ENCODE measurements around the gene TRABD2B.

TRABD2B gene

DNA sequence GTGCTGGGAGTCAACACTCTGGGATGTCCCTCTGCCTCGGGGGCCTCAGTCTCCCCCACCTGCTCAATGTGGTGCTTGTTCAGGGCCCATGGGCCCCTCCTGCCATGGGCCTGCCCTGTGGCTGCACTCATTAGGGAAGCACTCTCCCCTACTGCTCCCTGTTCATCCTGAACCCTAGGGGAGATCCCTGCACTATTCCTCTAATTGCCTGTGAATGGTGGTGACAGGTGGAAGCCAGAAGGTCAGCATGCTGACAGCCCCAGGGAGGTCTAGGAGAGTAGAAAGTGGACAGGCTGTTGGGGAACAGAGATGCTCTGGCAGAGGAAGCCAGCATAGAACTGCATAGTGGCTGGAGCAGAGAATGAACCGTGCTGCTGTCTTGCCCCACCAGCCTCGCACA, 217.6 kb downstream of the TRABD2B start:
- FAIRE-seq (no peak), DNase-seq (ENCODE audit: low spot score) (no peak)

DNA sequence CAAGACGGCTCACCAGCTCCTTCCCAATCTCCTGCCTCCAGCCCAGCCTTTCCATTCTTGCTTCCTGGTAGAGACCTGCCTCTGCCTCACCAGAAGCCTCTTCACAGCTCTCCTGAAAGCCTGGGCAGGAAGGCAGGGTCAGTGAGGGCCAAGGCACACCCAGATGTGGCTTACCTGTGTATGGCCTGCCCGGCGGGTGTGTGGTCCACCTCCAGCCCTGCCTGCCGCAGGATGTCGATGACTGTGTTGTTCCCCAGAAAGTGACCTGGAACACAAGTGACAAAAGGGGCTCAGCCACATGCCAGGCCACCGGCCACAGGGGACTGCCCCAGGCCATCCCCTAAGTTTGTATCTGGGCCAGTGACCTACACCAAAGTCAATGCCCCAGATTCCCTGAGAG, 218.9 kb downstream of the TRABD2B start:
- FAIRE-seq, result no peak
- no peak for DNase-seq (ENCODE audit: low spot score)

DNA sequence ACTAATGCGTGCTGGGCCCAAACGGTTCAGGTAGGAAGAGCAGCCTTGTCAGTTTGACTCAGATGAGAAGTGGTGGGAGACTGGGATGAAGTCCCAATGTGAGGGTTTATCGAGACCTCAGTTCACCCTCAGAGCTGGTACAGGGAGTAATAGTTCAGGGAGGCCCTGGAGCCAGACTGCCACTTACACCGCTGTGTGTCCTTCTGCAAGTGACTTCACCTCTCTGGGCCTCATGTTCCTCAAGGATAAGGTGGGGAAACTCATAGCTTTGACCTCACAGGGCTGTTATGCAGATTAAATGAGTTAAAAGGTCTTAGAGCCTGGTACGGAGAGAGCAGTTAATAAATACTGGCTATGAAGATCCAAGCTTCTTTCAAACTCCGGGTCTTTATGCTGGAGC, 219.9 kb downstream of the TRABD2B start:
- DNase-seq (ENCODE audit: low spot score) (no peak), FAIRE-seq (no peak)

DNA sequence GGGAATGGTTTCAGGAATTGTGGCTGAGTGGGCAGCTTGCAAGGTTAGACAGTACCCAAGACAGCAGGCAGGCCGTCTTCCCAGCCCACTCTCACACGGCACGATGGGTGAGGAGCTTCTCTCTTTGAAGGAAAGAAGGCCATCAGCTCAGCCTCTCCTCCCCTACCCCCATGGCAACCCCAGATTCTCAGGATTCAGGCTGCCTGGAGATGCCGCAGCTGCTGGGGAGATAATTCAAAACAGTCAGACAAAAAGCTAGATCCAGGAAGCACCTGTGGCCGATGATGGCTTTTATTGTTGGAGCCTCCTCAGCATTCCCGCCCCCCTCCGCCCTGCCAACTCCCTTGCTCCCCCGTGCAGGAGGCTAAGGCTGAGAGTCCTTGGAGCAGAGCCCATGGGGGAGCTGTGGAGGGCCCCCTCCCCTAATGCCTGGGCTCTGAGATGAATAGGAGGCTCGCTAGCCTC, 220.5 kb downstream of the TRABD2B start:
- no peak for FAIRE-seq
- no peak for DNase-seq (ENCODE audit: low spot score)

DNA sequence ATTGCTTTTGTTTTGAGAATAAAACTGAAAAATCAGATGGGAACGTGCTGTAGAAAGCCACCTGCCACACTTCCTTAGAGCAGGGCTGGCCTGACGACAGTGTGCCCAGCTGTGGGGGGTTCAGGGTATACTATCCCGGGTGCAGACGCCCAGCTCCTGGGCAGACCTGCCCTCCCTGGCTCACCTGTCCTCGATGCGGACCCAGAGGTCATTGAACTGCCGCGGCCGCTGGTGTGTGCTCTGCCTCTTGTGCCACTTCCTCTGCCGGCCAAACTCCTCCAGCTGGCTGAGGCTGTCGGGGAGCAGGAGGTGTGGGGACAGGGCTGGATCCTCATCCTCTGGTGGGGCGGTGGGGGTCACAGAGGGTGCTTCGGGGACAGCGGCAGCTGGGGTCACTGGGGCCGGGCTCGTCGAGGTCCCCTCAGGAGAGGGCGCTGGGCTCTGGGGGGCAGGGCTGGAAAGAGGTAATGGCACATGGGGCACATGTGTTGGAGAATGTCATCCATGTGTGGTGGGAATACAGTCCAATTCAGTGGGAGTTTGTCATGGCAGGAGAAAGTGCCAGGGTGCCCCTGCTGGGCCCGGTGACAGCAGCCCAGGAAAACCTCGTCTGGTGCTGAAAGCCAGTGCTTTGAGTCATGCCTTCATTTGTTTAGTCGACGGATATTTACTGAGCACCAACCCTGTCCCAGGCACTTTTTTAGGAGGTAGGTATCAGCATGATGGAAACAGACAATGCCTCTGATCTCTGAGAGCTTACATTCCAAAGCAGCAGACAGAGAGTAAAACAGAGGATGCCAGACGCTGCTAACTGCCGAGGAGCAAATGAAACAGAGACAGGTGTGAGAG, 222.0 kb downstream of the TRABD2B start:
- no peak for FAIRE-seq

DNA sequence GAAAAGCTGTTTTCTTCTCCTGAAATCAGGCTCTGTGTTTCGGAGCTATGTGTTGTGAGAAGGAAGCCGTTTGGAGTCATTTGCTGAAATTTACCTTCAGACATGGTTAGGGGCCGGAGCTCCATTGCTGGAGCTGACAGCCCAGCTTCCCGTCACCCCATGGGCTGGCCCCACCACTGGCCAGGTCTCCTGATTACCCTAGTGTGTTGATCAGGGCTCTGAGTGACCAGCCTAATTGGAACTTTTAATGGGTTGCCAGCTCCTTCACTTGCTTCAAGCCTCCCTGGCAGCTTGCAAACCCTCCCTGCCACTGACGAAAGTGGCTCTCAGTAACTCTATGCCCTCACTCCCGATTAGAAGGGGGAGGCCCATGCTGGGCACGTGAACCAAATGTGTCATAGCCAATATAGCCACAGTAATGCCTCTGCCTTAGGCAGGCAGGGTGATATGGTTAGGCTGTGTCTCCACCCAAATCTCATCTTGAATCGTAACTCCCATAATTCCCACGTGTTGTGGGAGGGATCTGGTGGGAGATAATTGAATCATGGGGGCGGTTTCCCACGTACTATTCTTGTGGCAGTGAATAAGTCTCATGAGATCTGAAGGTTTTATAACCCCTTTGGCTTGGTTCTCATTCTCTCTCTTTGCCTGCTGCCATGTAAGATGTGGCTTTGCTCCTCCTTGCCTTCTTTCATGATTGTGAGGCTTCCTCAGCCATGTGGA, 224.1 kb downstream of the TRABD2B start:
- DNase-seq (ENCODE audit: low spot score), result no peak
- no peak for FAIRE-seq

More for the DNA sequence above, 222.0 kb downstream of the TRABD2B start:
- no peak for DNase-seq (ENCODE audit: low spot score)

DNA sequence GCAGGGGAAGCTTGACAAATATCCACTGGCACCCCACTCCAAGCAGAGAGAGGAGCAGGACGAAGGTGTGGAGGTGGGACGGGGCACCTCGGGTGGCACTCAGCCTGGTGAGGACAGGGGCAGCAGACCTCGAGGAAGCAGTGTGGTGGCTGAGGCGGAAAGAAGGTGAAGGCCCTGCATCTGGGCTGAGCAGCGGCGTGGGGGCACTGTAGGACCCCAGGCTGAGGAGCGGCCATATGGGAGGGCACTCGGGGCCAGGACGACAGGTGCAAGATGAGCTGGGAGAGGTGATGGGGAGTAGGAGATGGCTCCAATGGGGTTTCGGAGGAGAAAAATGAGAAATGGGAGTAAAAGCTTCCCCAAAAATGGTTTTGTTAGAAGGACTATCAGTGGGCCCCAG, 224.9 kb downstream of the TRABD2B start:
- no peak for DNase-seq (ENCODE audit: low spot score)
- FAIRE-seq, result no peak

DNA sequence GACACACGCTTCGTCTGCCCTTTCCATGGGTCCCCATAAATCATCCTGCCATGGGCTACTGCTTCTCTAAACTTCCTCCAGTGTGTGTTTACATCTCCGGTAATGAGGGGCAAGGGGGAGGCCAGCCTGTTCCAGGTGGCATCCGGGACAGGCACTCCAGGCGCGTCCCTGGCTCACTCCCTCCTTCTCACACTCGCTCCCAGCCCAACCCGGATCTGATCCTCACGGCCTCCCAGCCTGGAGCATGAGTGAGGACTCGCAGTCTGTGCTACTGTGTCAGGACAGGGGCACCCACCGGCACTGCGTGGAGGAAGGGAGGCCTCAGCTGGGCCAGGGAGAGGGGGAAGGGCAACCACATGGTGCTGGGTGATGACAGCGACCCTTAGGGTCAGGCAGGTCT, 225.4 kb downstream of the TRABD2B start:
- DNase-seq (ENCODE audit: low spot score) (no peak), FAIRE-seq (no peak)

DNA sequence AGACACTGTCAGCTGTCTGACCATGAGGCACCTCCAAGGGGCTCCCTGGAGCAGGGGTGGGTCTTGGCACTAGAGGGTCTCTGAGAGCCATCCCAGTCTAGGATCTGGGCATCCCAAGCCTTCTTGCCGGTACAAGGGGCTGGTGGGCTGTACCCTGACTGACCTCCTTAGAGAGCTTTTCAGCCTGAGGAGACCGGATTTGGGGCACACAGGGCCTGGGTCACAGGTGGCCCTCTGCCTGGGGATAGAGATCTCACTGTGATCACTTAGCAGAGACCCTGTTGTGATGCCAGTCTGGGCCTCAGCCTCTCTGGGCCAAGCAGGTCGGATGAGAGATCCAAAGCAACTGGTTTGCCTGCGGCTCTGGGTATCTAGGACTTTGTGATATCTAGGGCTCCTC, 227.2 kb downstream of the TRABD2B start:
- no peak for DNase-seq (ENCODE audit: low spot score)
- no peak for FAIRE-seq

DNA sequence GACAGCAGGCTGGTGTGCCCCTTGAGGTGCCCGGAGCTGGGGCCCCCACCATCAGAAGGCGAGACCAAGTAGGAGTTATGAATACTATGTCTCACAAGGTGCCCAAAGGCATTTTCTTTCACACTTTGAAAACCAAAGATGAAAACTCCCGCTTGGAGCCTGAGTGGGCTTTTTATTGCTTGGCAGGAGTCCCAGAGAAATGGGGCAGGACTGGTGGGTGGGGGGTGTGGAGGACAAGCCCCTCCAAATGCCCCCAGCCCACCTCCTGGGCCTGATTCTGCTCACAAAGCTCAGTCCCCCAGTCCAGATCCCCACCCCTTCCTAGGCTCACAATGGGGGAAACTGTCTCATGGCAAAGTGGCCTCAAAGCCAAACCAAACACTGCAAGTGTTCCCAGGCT, 227.9 kb downstream of the TRABD2B start:
- FAIRE-seq (no peak), DNase-seq (ENCODE audit: low spot score) (no peak)

DNA sequence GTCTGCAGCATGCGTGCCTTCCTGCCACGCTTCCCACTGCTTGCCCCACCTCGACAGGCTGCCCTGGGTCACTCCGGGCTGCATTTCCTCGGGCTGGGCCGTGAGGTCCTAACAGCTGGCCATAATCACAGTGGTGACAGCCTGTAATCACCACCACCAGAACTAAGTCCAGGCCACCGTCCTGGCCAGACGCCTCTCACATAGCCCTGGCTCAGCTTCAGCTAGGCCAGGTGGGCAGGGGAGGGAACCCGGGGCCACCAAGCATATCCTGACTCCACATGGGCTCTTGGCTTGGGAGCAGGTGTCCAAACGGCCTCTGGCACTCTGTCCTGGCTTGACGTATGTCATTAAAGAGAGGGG, 229.5 kb downstream of the TRABD2B start:
- DNase-seq (ENCODE audit: low spot score), result no peak
- FAIRE-seq, result no peak

DNA sequence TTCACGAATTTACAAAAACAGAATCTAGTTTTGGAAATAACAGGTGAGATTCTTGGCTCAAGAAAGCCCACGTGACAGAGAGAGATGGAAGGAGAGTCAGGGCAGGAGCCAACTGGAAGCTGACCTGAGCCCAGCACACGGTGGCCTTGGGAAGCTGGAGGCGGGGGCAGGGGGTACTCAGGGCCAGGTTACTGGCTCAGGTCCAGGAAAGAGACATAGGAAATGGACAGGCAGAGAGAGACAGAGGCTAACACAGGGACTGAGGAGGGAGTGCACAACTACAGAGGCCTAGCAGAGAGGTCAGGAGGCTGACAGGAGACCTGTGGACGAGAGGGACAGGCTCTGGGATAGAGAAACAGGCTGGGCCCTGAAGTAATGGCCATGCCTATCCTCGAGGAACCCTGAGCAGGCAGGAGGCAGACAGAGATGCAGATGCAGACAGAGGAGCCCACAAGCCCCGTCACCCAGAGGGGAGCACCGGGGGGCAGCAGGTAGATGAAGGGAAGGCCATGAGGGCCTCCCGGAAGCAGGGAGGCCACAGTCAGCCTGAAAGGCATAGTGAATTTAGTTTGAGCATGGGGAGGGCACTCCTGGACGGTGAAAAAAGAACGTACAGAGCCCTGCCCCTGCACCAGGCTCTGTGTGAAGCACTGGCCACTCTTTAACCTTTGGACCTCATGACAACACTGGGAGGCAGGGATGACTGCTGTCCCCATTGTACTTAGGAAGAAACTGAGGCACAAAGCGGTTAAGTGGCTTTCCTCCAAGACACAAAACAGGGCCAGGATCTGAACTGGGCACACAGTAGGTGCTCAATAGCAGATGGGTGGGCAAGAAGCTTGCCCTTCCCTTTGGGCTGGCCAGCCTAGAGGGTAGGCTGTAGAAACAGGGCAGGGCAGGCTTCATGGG, 230.1 kb downstream of the TRABD2B start:
- DNase-seq (ENCODE audit: low spot score) (no peak), FAIRE-seq (no peak)

DNA sequence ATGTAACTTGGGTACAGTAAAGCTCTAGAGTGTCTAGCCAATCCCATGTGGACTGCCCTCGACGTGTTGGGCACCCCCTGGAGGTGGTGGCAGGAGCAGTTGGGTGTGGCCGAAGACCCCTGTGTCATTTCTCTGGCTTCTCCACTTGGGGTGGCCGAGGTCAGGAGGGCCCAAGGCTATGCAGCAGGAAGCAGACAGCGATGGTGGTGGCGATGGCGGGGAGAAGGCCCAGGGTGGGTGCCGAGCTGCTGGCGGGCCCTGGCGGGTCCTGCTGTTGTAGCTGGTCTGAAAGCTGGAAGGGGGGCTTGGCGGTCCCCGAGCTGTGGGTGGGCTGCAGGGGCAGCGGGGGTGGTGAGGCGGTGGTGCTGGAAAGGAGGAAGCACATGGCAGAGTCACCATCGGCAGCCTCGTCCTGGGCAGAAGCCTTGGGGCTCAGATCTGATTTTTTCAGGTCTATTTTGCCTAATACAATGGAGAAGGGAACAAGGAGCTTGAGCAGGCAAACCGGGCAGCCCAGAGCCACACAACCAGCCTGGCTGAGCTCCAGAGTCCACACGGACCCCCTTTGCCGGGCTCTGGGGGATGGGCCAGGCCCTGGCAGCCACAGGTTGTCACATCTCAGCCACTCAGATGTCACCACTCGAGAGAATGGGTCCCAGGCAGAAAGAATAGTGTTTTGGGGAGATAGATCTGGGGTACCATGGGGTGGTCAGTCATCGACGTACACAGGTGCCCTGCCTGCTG, 231.3 kb downstream of the TRABD2B start:
- FAIRE-seq (no peak), DNase-seq (ENCODE audit: low spot score) (no peak)

DNA sequence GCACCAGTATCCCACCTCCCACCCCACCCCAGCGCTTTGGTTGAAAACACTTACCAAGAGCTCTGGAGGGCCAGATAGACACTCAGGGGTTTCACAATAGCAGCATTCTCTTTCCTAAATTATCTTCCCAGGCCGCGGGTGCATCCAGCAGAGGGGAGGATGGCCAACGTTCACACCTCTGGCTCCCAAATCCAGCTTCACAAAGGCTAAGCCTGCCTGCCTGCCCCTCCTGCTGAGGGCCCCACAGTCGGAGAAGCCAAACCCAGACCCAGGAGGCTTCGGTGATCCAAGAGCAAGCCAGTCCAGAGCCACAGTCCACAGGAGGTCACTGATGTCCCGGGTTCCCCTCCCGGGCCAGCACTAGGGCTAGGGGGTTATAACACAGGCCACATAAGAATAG, 231.9 kb downstream of the TRABD2B start:
- DNase-seq (ENCODE audit: low spot score) (no peak), FAIRE-seq (no peak)

DNA sequence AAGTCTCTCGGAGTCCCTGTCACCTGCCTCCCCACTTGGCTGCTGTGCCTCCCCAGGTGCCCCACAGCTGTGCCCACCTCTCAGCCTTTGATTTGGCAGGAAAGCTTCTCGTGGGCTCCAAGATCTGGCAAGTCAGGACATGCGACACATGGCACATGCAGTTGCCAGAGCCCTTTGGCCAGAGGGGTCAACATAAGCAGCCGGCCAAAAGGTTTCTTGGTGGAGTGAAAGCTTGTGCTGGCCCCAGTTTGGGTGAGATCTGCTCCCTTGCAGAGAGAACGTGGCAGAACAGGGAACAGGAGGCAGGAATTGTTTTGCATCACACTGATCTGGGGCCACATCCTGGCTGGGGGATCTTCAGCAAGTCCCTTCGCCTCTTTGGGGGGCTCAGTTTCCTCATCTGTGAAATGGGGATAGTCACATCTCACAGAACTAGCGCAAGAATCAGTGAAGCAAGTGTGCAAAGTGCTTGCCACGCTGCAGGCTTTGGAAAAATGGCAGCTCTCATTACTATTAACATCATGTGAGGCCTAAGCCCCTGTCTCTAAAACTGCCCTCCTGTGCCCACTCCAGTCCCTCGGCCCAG, 232.6 kb downstream of the TRABD2B start:
- DNase-seq (ENCODE audit: low spot score) (no peak), FAIRE-seq (no peak)

DNA sequence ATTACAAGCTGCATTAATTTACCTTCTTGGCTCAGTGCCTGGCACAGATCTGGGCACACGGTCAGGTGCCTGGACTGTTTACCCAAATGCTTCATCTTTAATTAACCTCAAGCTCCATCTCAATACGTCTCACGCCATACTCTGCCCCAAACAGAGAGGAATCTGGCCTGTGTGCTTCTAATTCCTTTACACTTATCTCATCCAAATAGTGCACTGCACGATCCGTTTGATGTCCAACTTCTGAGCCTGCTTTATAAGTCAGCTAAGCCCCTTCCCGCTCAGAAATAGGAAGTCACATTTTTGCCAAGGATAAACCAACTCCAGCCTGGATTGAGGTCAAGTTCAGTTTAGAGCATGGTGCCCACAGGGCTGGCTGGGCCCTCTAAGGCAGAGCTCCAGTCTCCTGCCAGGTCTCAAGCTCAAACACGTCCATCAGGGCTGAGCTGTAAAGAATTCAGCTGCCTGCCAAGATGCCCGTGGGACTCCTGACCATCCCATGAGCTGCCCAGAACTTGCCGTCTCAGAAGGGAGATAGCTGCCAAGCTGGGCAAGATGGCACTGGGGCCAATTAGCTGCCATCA, 233.5 kb downstream of the TRABD2B start:
- no peak for FAIRE-seq
- no peak for DNase-seq (ENCODE audit: low spot score)

DNA sequence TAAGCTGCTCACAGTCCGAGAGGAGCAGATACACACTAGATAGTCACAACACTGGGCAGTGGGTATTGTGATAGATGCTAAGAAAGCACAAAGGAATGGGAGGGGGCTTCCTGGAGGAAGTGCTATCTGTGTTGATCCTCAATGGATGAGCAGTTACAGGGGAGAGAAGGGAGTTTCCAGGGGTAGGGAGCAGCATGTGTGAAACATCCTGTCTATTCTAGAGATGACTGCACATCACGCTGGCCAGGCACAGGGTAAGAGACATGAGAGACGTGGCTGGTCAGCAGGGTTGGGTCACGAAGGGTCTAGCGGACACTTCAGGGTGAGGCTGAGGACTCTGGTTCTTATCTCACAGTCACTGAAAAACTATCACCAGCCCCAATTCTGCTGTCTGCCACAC, 235.2 kb downstream of the TRABD2B start:
- FAIRE-seq (no peak), DNase-seq (ENCODE audit: low spot score) (no peak)

DNA sequence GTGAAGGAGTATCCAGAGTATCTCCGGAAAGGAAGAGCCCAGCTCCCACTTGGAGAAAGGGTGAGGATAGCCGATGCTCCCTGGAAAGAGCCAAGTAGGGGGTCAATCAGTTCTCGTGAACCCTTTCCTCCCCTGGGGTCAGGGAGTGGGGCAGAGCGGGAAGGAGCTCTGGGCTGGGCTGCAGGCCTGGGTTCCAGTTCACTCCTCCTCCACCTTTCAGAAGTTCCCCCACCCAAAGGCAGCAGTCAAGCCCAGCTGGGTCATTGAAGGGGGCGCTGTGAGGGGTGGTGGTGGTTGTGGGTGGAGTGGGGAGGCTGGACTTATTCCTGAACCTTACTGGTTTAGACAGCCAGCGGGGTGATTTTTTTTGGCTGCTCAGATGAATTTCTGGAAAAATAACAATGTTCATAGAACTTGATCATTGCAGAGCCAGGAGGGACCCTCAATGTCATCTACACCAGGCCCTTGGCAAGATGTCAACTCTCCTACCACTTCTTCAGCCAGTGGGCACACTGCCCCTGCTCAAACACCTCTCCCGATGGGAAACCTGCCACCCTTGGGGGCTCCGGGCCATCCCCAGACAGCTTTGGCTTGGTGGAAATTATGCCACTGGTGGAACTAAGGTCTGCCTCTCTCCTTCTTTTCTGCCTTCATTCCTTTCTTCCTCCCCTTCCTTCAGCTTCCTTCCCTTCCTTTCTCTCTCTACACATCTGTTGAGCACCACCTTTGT, 235.8 kb downstream of the TRABD2B start:
- FAIRE-seq, result no peak

DNA sequence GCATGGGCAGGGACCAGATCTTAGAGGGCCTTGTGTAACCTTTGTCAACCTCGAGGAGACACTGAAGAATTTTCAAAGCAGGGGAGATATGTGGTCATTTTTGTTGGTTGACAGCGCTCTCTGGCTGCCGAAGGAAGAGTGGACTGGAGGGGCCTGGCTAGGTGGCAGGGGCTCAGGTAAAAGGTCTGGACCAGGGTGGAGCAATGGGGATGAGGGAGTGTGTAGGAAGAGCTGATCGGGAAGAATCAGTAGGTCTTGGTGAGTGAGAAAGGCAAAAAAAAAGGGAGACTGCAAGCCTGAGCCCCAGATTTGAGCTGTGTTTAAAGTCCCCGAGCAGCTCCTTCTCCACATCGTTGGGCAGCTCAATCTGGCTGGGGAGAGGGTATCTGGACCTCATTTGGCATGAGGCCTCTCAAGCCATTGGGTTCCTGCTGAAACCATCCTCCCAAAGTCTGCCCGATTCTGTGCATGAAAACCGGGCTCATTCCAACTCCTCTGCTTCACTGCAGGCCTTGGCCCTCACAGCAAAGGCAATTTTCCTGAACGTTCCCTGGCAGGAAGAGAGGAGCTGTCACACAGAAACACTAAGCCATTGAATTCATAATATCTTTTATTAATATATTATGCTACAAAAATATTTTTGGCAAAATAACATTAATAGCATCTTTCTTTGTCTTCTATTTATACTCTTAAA, 237.1 kb downstream of the TRABD2B start:
- FAIRE-seq (no peak), DNase-seq (ENCODE audit: low spot score) (no peak)

More for the DNA sequence above, 235.8 kb downstream of the TRABD2B start:
- no peak for DNase-seq (ENCODE audit: low spot score)
